NB4 (cell line): ENCODE measurements around the gene PNPLA2.

ENCODE experiments used
- DNase-seq: peaks from one replicate; pipeline ENCODE4 v3.0.0; 2010; ENCODE audit warnings: low read depth
- H3K4me3 ChIP-seq: one replicate; pipeline ENCODE4 v1.5.1; 2011; ENCODE audit warnings: mild to moderate bottlenecking, low read depth, low read length, moderate library complexity
- CTCF ChIP-seq: IDR thresholded peaks from one replicate; pipeline ENCODE4 v1.5.1; 2012; ENCODE audit warnings: low read depth, low read length
- MAX ChIP-seq: IDR thresholded peaks from 2 replicates; pipeline ENCODE4 v1.6.1; 2011; ENCODE audit warnings: low read depth, low read length
- MYC ChIP-seq: IDR thresholded peaks from 2 replicates; pipeline ENCODE4 v1.6.1; 2011; ENCODE audit warnings: low read depth, low read length
- POLR2A ChIP-seq: IDR thresholded peaks from 2 replicates; pipeline ENCODE4 v1.6.1; 2011; ENCODE audit warnings: mild to moderate bottlenecking; ENCODE audit not compliant: insufficient read length; ENCODE audit errors: extremely low read depth

Gene PNPLA2

GRCh38 chr11:860234-861104 is 41.8 kb downstream of the PNPLA2 start:
- no peak overlapping the region for H3K4me3 ChIP-seq
- no peak for DNase-seq
- TF ChIP-seq MAX (no peak), CTCF (no peak), MYC (no peak), POLR2A (no peak)

- peak; percentile 44 for TF ChIP-seq MAX
- peak; percentile 42; the same call in 1 of the 2 replicates for TF ChIP-seq MYC
- no peak for TF ChIP-seq CTCF
- DNase-seq = peak; percentile 66
- no peak overlapping the region for H3K4me3 ChIP-seq
Observed at GRCh38 chr11:861105-861479, 42.4 kb downstream of the PNPLA2 start.

GRCh38 chr11:862081-862661 is 43.5 kb downstream of the PNPLA2 start:
- no peak for TF ChIP-seq CTCF
- TF ChIP-seq POLR2A = no peak
- TF ChIP-seq MAX = no peak
- no peak for TF ChIP-seq MYC

GRCh38 chr11:862696-863022 is 43.9 kb downstream of the PNPLA2 start:
- no peak for DNase-seq
- no peak for TF ChIP-seq POLR2A
- no peak overlapping the region for H3K4me3 ChIP-seq

More at GRCh38 chr11:862081-862661, 43.5 kb downstream of the PNPLA2 start:
- H3K4me3 ChIP-seq = no peak overlapping the region
- no peak for DNase-seq

GRCh38 chr11:863023-863909 is 44.6 kb downstream of the PNPLA2 start:
- peak; percentile 62 for DNase-seq
- H3K4me3 ChIP-seq = no peak overlapping the region
- TF ChIP-seq MAX (no peak), MYC (no peak), POLR2A (no peak), CTCF (no peak)

GRCh38 chr11:863910-864827 is 45.5 kb downstream of the PNPLA2 start:
- H3K4me3 ChIP-seq = no peak overlapping the region
- DNase-seq = no peak
- TF ChIP-seq MYC = no peak
- TF ChIP-seq MAX = no peak
- TF ChIP-seq POLR2A = no peak
- TF ChIP-seq CTCF = no peak
